EH (cell line): ENCODE measurements around the gene PKP3.
A peak's percentile ranks its signal among the peaks of the same experiment; 100 is the strongest.

Experiments used
- DNase-seq: peaks from one replicate; pipeline ENCODE4 v3.0.0-alpha.2; 2015; ENCODE audit warnings: low read depth

PKP3 gene

GRCh38 chr11:446891-447290 lies 52.9 kb downstream of the PKP3 start:
- DNase-seq, result no peak

GRCh38 chr11:447923-448731 lies 54.1 kb downstream of the PKP3 start:
- DNase-seq, result peak; percentile 87

GRCh38 chr11:449889-450808 lies 56.1 kb downstream of the PKP3 start, which contains the start of gene PTDSS2:
Gene PTDSS2 (plus strand): TSS chr11:450279. CDS start chr11:450456, 177 bp downstream.
- peak; percentile 95 for DNase-seq

DNA sequence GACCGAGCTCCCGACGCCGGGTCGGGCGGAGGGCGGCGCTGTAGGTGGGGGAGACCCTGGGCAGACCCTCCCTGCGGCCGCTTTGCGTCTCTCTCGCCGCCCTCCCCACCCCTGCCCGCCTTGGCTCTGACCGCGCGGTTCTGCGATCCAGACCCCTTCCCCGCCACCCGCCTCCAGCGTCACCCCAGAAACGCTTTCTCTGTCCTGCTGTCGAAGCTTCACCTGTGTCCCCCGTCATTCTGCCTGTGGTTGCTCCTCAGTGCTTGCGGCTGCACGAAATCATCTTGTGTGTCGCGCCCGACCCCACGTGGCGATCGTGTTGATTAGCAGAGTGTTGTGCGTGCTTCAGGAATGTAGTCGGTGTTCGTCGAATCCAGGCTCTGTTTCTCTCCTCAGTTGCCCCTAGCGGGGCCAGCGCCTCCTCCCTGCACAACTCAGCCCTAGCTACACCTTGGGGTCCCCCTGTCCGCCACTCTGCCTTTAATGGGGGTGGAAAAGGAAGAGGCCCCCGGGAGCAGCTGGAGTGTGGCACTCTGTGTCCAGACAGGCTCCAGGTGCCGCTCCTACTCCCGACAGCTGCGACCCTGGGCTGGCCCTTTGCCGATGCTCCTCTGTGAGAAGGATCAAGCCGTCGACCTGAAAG lies 56.9 kb downstream of the PKP3 start:
- DNase-seq, result peak; percentile 77

DNA sequence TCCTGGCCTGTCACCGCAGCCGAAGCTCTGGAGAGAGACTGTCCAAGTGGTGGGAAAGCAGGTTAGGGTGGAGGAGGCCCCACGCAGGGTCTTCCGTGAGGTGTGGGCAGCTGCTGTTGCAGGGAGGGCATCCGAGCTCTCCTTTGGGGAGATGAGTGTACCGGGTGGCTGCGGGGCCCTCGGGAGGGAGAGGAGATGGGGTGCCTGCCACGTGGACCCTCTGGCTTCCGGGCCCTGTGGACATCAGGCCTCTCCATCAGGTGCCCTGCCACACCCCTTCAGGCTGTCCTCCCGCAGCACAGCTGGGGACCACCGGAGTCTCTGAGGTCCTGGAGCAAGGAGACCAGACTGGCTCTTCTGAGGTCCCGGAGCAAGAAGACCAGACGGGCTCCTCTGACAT lies 57.7 kb downstream of the PKP3 start:
- no peak for DNase-seq

DNA sequence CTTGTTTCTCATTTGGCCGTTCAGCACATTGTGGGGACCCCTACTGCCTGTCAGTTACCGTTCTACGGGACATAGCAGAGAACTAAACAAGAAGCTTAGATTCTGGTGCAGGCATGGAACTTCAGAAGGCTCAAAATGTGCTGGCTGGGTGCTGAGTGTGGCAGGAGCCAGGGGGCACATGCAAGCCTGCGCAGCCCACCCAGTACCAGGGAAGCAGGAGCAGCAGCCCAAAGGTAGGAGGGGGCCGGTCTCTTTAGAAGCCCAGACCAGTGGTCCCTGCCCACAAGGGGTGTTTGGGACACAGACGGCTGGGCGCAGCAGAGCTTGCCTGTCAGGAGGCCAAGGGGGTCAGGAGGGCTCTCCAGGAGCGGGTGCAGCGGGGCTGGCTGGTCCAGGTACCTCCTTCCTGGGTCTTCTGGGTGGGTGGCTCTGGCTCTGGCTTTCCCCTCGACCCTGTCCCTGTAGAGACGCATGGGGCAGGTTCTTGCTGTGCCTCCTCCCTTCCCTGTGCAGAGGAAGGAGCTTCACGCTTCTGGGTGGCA lies 58.3 kb downstream of the PKP3 start:
- no peak for DNase-seq

GRCh38 chr11:452916-453527 lies 59.0 kb downstream of the PKP3 start:
- DNase-seq, result no peak

DNA sequence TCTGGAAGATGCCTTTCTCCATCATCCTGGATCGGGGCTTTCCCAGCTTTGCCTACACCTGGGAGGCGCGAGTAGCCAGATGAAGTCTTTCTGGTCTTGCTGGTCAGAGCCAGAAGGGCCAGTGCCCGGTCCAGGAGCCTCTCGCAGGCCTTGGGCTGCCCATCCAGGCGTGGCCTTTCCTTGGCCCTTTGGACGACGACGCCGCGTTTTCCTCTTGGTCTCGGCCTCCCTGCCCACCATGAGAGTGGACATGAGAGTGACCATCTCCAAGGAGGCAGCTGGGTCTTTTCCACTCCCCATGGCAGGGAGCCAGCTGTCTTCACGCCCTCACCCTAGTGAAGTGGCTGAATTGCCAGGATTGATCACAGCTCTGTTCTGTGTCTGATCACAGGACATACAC lies 59.6 kb downstream of the PKP3 start:
- no peak for DNase-seq

- DNase-seq, result no peak
Measured at GRCh38 chr11:454043-454442, 60.0 kb downstream of the PKP3 start.
